GM19463 (cell line): ENCODE data around the gene ROR1.
"Not testable (repeated sequence)": the region's sequence is repeated elsewhere in the genome, so short reads cannot be mapped to it uniquely, and the experiment has no call there.

Experiments used
- ATAC-seq: cut with Tn5 transposase; IDR thresholded peaks from one replicate; pipeline ENCODE4 v1.9.1; 2021; ENCODE audit warnings: mild to moderate bottlenecking, moderate library complexity; ENCODE audit not compliant: unreplicated experiment

ROR1 gene

DNA sequence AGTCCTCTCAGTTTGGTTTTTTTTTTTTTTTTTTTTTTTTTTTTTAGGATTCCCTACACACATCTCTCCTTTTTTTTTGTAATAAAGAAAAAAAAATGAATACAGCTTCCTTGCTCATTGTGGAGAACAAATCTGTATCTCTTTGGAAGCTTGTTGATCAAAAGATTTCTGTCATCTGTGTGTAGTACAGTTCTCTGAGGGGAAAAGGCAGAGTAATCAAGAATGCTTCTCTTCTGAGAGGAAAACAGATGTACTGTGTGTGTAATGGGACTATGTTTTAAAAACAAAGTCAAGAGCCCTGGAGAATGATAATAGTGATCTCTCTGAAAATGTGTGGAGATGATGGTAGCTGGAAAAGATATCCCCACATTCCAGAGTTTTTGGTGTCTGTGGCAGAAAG, 16.5 kb upstream of the ROR1 start:
- ATAC-seq, result no peak

DNA sequence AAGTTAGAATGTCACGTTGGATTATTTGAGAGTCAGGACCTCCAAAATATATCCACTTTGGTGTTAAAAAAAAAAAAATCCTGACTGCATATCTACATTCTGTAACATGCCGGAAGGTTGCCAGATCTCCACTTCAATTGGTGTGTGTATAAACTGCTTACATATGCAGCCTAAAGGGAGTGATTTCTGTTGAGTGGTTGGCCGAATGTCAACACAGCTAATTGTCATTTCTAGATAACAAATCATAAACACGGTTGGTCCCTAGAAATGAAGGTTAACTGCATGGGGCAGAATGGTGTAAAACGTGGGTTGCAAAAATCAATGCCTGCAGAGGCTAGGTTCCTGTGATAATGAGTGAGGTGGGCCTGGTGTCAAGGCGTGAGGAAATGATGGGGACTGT, 15.0 kb upstream of the ROR1 start:
- ATAC-seq, result no peak

DNA sequence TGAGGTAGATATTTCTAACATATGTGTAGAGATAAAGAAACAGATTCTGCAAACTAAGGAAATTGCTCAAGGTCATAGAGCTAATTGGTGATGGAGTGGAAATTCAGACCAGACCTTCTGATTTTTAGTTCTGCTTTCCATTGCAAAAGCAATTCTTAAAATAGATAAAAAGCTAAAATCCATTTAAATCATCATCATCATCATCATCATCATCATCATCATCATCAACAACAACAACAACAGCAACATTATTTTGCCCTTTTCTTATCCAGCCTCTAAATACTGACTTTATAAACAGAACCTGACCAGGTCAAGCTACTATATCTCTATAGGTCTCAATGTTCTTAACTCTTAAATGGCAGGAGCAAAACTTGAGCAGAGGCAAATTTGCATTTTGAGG, 14.0 kb upstream of the ROR1 start:
- no peak for ATAC-seq

DNA sequence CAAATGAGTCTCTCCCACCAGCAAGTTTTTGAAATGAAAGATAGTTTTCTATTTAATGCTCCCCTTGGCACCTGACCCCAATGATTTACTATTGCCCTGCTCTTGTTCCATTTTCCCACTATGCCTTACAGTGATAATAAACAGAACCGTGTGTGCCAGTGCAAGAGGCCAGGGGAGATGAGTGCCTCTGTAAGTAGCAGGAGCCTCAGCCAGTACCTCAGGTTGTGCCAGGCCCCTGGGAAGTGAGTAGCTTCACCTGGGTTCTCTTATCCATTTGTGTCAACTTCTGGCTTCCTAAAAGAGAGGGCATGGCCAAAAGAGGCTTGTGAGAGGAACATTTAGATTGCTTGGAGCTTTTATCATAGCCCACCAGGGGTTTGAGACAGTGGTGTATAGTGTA, 3.4 kb upstream of the ROR1 start:
- no peak for ATAC-seq

DNA sequence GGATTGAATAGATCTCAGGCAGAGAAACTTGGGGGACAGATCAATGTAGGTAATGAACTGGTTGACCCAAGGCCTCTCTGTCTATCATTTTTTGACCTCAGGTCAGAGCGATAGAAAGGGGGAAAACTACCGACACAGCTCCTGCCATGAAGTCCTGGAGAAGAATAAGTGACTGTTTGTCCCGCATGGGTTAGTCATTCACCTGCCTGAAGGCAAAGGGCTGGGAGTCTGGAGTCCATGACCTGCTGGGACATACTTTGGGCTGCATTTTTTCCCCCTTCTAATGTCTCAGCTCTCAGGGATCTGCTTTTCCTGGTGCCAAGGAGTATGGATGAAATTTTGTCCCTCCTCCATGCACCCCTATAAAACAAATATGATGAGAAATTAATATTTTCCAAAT, 1.6 kb upstream of the ROR1 start:
- ATAC-seq, result no peak

DNA sequence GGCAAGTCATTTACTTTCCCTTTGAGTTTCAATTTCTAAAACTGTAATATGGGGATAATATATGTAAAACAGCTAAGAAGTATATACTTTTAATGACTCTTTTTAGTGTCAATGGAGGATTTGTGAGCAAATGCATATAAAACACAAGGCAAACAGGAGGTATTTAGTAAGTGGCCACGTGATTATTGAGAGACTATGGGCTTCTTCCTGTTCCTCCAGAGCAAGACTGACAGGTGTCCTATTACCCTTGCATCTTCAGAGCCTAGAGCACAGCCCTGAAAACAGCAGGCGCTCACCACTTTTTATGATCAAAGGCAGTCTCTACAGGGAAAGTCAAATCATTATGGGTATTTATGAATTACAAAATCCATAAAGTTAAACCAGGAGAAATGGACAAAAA, 941 bp upstream of the ROR1 start:
- ATAC-seq, result no peak

DNA sequence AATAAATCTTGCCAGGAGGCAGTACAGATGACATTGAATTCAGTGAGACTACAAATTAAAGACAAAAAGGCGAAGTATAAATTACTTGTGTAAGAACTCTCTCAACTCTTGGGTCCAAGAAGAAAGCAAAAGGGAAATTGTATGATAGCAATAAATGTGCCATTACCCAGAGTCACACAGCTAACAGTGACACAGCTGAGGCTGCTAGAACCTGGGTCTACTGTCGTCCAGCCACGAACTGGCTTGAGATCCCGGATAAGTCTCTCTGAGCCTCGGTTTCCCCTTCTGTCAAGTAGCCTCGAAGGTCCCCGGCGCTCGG, 362 bp upstream of the ROR1 start:
- ATAC-seq, result no peak

DNA sequence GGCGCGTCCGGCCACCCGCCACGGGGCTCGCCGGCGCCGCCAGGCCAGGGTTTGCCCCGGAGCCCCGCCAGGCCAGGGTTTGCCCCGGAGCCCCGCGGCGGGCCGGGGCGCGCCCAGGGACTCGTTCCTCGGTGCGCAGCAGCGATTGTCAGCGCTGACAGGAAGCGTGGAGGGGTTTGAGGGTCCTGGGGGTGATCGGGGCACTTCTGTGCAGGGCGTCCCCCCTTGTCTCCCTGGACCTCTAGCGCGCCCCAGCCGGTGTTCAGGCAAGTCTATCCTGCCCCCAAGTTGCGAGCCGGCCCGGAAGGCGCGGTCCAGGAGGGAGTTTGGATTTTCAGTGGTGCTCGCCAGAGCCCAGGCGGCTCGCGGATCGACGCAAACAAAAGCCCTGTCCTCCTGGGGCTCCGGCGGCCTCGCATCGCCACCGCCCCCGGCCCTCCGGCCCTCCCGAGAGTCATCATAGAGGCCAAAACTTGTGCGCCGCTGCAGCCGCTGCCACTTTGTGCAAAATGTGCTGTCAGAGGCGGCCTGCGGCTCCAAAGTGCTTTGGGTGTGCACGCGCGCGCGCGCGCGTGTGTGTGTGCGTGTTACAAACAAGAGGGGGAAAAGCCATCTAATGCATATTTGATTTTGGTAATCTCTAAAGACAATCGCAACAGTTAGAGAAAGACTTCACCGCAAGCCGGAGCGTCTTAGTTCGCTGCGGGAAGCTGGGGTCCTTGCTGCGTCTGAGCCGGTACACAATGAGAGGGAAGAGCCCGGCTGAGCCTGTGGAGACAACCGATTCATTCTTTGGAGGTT, 1.0 kb downstream of the ROR1 start:
- no peak for ATAC-seq

DNA sequence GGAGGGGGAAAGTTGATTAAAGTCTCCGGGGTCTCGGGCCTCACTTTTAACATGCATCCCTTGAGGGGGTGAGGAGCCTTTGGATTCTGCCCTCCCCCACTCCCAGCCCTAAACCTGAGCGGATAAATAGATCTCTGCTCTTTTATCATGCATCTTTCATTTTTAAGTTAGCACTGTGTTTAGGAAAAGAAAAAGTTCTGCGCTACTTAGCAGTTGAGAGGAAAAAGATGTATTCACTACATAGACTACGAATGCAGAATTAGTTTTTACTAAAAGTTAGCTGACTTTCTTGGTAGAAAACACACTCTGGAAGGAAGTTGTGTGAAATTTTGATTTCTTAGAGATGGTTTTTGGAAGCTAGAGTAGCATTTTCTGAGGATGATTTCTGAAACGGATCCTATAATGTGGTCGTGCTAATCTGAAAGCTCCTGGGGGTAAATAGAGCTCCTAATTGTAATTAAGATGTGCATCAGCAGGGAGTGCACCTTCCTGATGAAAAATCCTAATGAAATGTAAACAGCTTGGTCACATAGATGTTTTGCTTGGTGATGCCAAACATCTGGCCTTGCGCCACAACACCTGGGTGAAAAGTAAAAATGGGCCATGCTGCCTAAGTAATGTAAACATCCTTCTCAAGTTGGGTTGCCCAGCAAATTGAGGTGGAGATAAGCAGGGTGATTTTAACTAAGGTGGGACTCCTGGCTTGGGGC, 1.8 kb downstream of the ROR1 start:
- no peak for ATAC-seq

DNA sequence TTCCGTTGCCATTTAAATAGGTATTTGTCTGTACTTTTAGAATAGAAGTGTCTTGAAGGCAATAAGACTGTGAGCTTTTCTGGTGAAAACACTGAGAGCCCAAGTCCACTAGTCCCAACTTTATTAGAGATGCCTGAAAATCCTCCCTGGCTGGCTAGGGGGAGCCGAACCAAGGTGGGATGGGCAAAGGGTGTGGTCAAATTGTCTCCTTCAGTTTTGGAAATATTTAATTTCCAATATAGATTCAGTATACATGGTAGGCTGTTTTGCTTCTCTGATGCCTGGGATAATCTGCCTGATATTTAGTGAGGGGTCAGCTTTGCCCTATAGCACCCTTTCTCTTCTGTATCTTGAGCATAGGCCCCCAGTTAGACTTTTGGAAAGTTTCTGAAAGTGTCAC, 3.5 kb downstream of the ROR1 start:
- ATAC-seq, result no peak

DNA sequence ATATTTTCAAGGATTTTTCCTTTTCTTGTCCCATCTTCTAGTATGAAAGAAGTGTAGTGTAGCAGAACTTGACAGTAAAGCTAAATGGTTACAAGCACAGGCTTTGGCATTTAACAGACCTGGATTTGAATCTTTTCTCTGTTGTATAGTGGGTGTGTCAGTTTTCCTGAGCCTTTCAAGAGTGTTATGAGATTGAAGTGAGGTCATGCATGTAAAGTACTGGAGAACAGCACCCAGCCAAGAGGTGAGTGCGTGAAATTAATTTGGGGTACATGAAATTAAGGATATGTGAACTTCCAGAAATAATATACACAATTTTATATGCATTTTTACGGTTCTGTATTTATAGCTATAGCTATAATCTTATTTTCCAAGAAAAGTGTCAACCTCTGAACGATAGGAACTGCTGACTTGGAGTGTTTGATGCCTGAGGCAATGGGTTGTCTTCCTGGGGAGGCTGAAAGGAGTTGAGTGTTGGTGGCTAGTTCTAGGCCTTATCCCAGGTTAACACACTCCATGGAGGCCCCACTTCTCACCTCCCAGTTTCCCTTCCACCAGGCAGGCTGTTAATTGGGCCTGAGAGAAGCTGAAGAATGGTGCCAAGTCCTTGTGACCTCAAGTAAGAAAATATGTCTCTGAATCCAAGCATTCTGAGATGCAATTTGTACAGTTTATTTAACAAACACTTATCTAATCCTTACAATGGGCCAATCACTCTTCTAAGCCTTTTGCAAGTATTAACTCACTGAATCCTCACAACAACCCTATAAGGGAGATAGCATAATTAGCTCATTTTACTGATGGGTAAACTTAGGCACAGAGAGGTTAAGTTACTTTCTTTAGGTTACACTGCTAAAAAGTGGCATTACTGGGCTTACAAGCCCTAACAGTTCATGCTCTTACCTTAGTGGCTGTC, 4.4 kb downstream of the ROR1 start:
- ATAC-seq, result no peak

DNA sequence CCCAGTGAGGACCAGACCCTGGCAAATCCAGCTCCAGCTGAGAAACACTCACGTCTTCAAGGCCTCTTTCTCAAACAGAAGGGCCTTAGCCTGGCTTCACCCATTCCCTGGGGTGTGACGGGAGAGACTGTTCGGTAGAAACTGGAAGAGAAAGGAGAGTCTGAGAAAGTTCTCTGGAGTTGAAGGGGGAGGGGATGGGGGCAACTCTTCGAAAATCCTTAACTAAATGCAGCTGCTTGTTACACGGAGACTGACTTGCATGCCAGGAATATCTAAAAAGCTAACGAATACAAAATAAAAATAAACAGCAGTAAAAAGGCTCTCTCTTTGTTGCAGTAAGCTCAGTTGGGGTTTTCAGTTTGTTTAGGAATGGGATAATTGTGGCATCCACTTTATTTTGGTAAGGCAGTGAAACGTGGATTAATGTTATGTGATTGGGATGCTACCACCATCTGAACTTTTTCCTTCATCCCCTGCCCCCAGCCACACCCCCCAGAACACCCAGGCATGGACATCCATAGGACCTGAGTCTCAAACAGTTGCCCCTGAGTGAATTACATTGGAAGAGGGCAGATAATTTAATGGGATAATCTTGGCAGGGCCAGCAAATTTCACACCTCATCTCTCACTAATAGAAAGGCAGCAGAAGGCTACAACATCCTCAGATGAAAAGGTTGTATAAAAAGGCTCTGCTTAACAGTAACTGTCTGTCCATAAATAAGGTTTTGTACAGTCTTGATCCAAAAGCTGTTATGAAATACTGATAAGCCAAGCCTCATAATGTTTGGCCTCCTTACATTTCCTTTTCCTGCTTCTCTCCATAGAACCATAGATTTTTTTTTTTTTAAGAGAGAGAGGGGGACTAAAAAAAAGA, 5.8 kb downstream of the ROR1 start:
- ATAC-seq, result no peak

DNA sequence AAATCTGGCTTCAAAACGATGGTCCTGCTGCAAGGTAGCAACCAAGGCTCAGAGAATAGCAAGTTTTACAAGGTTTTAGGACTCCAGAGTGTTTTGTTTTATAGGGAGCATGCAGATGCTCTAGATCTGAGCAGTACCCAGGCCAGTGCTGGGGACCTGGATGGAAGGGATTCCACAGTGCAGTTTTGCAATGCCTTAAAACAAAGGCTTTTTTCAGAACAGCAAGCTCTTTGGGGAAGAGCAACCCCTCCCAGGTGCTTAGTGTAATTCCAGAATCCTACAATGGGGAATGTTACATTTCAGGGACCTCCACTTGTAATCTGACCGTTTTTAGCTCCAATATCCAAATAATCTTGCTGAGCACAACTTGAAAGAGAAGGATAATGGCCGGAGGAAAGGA, 6.7 kb downstream of the ROR1 start:
- no peak for ATAC-seq

DNA sequence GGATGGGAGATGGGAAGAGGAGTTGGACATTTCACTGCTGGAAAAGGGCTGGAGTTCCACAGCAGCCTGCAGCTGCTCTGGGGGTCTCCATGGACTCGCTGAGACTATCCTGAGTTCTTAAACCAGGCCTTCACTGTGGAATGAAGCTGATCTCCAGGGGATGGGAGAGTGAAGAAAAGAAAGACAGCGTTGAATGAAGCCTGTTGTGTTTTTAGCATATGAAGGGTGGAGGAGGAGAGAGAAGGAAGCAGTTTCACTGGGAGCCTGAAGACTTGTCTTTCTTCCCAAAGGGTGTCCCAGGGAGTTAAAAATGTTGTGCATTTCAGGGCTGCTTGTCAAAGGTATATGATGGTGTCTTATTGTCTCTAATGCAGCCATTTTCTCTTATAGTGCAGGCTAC, 9.2 kb downstream of the ROR1 start:
- ATAC-seq, result no peak

DNA sequence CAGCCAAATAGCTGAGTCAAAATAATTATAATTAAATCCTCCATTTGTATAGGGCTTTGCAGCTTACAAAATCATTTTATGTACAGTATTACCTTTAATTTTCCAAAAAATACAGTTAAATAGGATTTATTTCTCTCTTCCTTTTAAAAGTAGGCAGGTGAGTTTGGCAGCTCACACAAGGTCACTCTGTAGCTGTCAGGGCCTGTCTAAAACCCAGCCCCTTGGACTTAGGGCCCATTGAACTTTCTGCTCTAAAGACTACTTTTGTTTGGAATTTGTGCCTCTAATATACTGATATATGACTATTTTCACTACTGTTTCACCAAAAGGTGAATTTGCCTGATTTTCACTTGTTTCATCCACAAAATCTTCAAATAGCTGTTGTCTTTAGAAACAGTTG, 10.3 kb downstream of the ROR1 start:
- ATAC-seq, result no peak

DNA sequence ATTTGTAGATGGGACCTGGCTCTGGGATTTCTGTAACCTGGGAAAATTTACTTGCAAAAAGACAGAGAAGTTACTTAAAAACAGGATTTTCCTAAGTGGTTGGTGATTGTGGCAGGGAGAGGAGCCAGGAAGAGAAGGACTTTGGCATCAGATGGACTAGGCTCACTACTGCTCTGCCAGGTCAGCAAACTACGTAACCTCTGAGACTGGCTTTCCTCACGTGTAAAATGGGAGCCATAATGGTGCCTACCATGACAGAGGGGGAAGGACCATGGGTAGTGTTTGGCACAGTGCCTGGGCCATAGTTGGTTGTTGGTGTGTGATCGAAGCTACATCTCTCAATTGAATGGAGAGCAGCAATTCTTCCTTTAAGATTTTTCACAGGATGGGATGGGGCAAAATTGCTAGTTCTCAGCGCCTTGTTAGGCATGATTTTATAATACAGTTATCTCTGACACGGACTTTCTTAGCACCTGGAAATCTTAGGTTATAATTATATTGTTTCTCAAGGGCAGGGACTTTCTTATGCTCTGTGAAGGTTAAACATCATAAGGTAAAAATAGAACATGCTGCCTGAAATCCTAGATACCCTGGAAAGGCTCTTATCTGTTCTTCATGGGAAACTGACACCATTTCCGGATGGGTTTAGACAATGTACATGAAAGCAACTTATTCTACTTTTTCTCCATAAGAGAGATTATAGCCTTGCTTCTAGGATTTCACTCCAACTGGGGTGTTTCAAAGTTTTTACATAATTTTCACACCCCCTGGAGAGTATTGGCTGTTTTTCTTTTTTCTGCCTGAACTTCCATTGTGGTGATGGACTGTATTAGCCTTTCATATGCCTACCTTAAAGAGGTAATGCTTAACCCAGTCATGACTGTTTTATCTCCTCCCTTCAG, 10.9 kb downstream of the ROR1 start:
- ATAC-seq, result no peak

DNA sequence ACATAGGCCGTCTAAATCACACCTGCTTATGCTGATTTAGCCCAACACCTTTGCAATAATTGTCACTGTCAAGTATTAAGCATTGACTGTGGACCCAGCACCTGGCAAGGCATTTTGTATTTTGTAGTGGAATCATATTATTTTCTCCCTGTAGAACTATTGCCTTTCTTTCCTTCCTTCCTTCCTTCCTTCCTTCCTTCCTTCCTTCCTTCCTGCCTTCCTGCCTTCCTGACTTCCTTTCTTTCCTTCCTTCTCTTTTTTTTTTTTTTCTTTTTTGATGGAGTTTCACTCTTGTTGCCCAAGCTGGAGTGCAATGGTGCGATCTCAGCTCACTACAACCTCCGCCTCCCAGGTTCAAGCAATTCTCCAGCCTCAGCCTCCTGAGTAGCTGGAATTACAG, 13.5 kb downstream of the ROR1 start:
- ATAC-seq, result not testable (repeated sequence)

DNA sequence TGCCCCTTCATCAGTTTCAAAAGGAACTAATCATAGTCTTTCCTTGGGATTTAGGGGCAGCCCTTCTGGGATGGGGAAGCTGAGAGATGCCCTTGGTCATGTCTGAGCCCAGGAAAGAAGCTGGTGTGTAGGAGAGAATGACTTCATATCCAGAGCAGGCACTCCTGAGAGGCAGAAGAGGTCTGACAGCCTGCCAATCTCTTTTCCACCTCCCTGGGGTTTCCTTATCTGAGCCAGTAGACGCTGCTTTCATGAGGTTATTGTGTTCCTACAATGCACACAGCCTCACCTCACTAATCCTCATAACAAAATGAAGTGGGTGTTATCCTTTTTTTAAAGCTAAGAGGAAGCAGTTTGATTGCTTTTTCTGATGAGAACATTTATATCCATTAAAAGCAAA, 14.1 kb downstream of the ROR1 start:
- no peak for ATAC-seq

DNA sequence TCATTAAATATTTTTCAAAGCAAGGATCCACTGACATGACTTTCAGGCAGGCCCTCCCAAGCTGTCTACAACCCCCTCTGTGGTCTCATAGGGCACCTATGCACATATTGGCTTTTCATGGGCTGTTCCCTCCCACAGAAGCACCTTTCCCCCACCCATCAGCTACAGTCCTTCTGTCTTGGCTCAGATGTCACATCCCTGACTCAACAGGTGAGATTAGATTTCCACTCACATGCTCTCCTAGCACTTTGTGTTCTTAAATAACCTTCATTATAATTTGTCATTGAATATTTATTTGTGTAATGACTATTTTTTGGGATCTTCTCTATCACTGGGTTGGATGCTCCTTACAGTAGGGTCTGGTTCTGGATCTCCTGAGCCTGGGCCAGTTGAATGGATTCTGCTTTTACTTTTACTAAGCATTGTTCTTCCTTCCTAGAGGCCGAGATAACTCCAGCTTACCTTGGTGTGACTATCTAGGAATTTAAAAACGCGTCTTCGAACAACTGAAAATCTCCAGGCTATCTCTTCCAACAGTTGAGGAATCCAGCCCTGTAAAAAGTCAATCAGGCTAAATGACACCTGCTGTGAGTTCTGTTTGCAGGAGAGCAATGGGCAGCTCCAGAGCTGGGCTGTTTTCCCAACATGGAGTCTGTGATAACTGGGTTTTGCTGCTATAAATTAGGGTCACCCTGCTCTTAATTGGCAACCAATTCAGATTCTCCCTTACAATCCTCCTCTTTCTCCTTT, 16.2 kb downstream of the ROR1 start:
- no peak for ATAC-seq
